Stimulated activated effector memory CD8-positive, alpha-beta T cell treated with anti-CD3 and anti-CD28 coated beads, Interleukin-12 subunit alpha, Interleukin-12 subunit beta, amount 100 ng/mL, for 72 hours (primary cell): Measurements from ENCODE around the gene SOD2.
"Not testable (repeated sequence)": the region's sequence is repeated elsewhere in the genome, so short reads cannot be mapped to it uniquely, and the experiment has no call there.

Experiments
- ATAC-seq: fragments of 150-1000 bp; cut with Tn5 transposase; 2 replicates; pipeline ENCODE4 v1.10.0; 2021
- DNase-seq, 2 donors: peaks; one replicate each; pipeline ENCODE4 v3.0.0; 2021 to 2022; ENCODE audit warnings: low spot score in 2 of 2
- H3K27ac Mint-ChIP-seq: one replicate; pipeline ENCODE4 v1.8.0; 2022; ENCODE audit warnings: mild to moderate bottlenecking, mixed read lengths
- H3K36me3 Mint-ChIP-seq: one replicate; pipeline ENCODE4 v1.8.0; 2022; ENCODE audit warnings: mild to moderate bottlenecking, mixed read lengths
- H3K4me1 Mint-ChIP-seq: one replicate; pipeline ENCODE4 v1.8.0; 2022; ENCODE audit warnings: mixed read lengths
- H3K4me3 Mint-ChIP-seq: one replicate; pipeline ENCODE4 v1.8.0; 2022; ENCODE audit warnings: mild to moderate bottlenecking, mixed read lengths
- H3K9me3 Mint-ChIP-seq: one replicate; pipeline ENCODE4 v1.8.0; 2022; ENCODE audit warnings: mixed read lengths

SOD2 gene

GRCh38 chr6:159693128-159693893 lies at the start of gene SOD2:
Gene SOD2, minus strand, starts transcription at chr6:159693241. Its CDS starts 74 bp downstream, at chr6:159693167.
- H3K4me1 Mint-ChIP-seq = peaks cover 44% of the 10 kb centered on the region
- DNase-seq (peak; percentile 80 to 94), ATAC-seq (peak; percentile 86)
- H3K9me3 Mint-ChIP-seq = no peaks in the 10 kb centered on the region
- peaks cover 40% of the 10 kb centered on the region for H3K36me3 Mint-ChIP-seq
- H3K27ac Mint-ChIP-seq = peak within 1 kb of the TSS; percentile 92
- peak within 1 kb of the TSS; percentile 84 for H3K4me3 Mint-ChIP-seq

GRCh38 chr6:159742165-159742564 lies 49.1 kb upstream of the SOD2 start:
- no peak overlapping the region for H3K4me3 Mint-ChIP-seq
- H3K4me1 Mint-ChIP-seq = peaks cover 25% of the 10 kb centered on the region
- H3K27ac Mint-ChIP-seq = peak overlapping the region; percentile 71
- H3K9me3 Mint-ChIP-seq = no peaks in the 10 kb centered on the region
- DNase-seq (no peak), ATAC-seq (no peak)
- peaks cover 100% of the 10 kb centered on the region for H3K36me3 Mint-ChIP-seq

- peaks cover 95% of the 10 kb centered on the region for H3K36me3 Mint-ChIP-seq
- no peak overlapping the region for H3K27ac Mint-ChIP-seq
- DNase-seq (no peak), ATAC-seq (no peak)
- peaks cover 14% of the 10 kb centered on the region for H3K4me1 Mint-ChIP-seq
- H3K4me3 Mint-ChIP-seq = no peak overlapping the region
- no peaks in the 10 kb centered on the region for H3K9me3 Mint-ChIP-seq
Measured at GRCh38 chr6:159739341-159739740, 46.3 kb upstream of the SOD2 start.

- Mint-ChIP-seq H3K4me1 (peaks cover 28% of the 10 kb centered on the region), H3K4me3 (no peak overlapping the region), H3K36me3 (peaks cover 90% of the 10 kb centered on the region), H3K27ac (no peak overlapping the region), H3K9me3 (no peaks in the 10 kb centered on the region)
- ATAC-seq = no peak
- no peak for DNase-seq
Measured at GRCh38 chr6:159736908-159737307, 43.9 kb upstream of the SOD2 start.

GRCh38 chr6:159733395-159733794 lies 40.4 kb upstream of the SOD2 start:
- peak overlapping the region; percentile 23 for H3K27ac Mint-ChIP-seq
- H3K4me3 Mint-ChIP-seq = peak overlapping the region; percentile 17
- not testable (repeated sequence) for H3K9me3 Mint-ChIP-seq, DNase-seq
- H3K4me1 Mint-ChIP-seq = peaks cover 39% of the 10 kb centered on the region
- peak; percentile 32 for ATAC-seq
- H3K36me3 Mint-ChIP-seq = peaks cover 89% of the 10 kb centered on the region

- Mint-ChIP-seq H3K4me1 (peaks cover 31% of the 10 kb centered on the region), H3K27ac (peak overlapping the region; percentile 23), H3K4me3 (peak overlapping the region; percentile 17), H3K36me3 (peaks cover 88% of the 10 kb centered on the region)
- ATAC-seq, DNase-seq, H3K9me3 Mint-ChIP-seq: not testable (repeated sequence)
Measured at GRCh38 chr6:159732550-159732949, 39.5 kb upstream of the SOD2 start.

GRCh38 chr6:159730332-159730676 lies 37.3 kb upstream of the SOD2 start:
- Mint-ChIP-seq H3K4me1 (peaks cover 40% of the 10 kb centered on the region), H3K9me3 (no peaks in the 10 kb centered on the region), H3K36me3 (peaks cover 83% of the 10 kb centered on the region), H3K4me3 (peak overlapping the region; percentile 93), H3K27ac (no peak overlapping the region)
- no peak for ATAC-seq
- DNase-seq = no peak

GRCh38 chr6:159729598-159730331 lies 36.7 kb upstream of the SOD2 start:
- Mint-ChIP-seq H3K36me3 (peaks cover 82% of the 10 kb centered on the region), H3K4me3 (peak overlapping the region; percentile 93), H3K4me1 (peaks cover 40% of the 10 kb centered on the region), H3K9me3 (no peaks in the 10 kb centered on the region), H3K27ac (peak overlapping the region; percentile 98)
- ATAC-seq = no peak
- DNase-seq = no peak

GRCh38 chr6:159728531-159728964 lies 35.5 kb upstream of the SOD2 start:
- Mint-ChIP-seq H3K27ac (peak overlapping the region; percentile 98), H3K4me3 (peak overlapping the region; percentile 93), H3K4me1 (peaks cover 38% of the 10 kb centered on the region), H3K36me3 (peaks cover 79% of the 10 kb centered on the region), H3K9me3 (no peaks in the 10 kb centered on the region)
- ATAC-seq (no peak), DNase-seq (no peak)

- no peak for DNase-seq
- peak overlapping the region; percentile 98 for H3K27ac Mint-ChIP-seq
- H3K36me3 Mint-ChIP-seq = peaks cover 74% of the 10 kb centered on the region
- H3K9me3 Mint-ChIP-seq = peaks cover 2% of the 10 kb centered on the region
- peak; percentile 55 for ATAC-seq
- H3K4me3 Mint-ChIP-seq = peak overlapping the region; percentile 93
- peaks cover 37% of the 10 kb centered on the region for H3K4me1 Mint-ChIP-seq
Measured at GRCh38 chr6:159727717-159728445, 34.8 kb upstream of the SOD2 start.

- Mint-ChIP-seq H3K27ac (peak within 1 kb of the TSS; percentile 98), H3K9me3 (peaks cover 2% of the 10 kb centered on the region), H3K4me1 (peaks cover 32% of the 10 kb centered on the region), H3K36me3 (peaks cover 75% of the 10 kb centered on the region), H3K4me3 (peak within 1 kb of the TSS; percentile 93)
- peak; percentile 92 for ATAC-seq
- DNase-seq = peak; percentile 83 to 96
Measured at GRCh38 chr6:159726918-159727716, 34.1 kb upstream of the SOD2 start, which contains the start of gene WTAP. Gene WTAP, plus strand, starts transcription at chr6:159727506. Its CDS starts 8,760 bp downstream, at chr6:159736266.

GRCh38 chr6:159726255-159726917 lies 33.3 kb upstream of the SOD2 start:
- peak overlapping the region; percentile 98 for H3K27ac Mint-ChIP-seq
- peaks cover 2% of the 10 kb centered on the region for H3K9me3 Mint-ChIP-seq
- H3K36me3 Mint-ChIP-seq = peaks cover 71% of the 10 kb centered on the region
- peaks cover 29% of the 10 kb centered on the region for H3K4me1 Mint-ChIP-seq
- ATAC-seq = peak; percentile 42
- H3K4me3 Mint-ChIP-seq = peak overlapping the region; percentile 93
- DNase-seq = no peak

- Mint-ChIP-seq H3K4me3 (peak overlapping the region; percentile 20), H3K36me3 (peaks cover 59% of the 10 kb centered on the region), H3K4me1 (peaks cover 25% of the 10 kb centered on the region)
- ATAC-seq, DNase-seq, H3K9me3 Mint-ChIP-seq, H3K27ac Mint-ChIP-seq: not testable (repeated sequence)
Measured at GRCh38 chr6:159725208-159725607, 32.2 kb upstream of the SOD2 start.

GRCh38 chr6:159724778-159725177 lies 31.7 kb upstream of the SOD2 start:
- Mint-ChIP-seq H3K4me3 (peak overlapping the region; percentile 20), H3K4me1 (peaks cover 25% of the 10 kb centered on the region), H3K36me3 (peaks cover 55% of the 10 kb centered on the region), H3K27ac (no peak overlapping the region), H3K9me3 (peaks cover 2% of the 10 kb centered on the region)
- no peak for ATAC-seq
- DNase-seq = no peak
